Activated CD4-positive, alpha-beta T cell treated with anti-CD3 and anti-CD28 coated beads, Interleukin-2, amount 10 ng/mL, durations not matched to agents 7 days and 5 days (primary cell): ENCODE data around the gene RPS19BP1. TPM values are rescaled to one million over a fixed set of nuclear protein-coding genes. Genes with fewer than 3 reads are reported as not detected.
A peak's percentile ranks its signal among the peaks of the same experiment; 100 is the strongest.

Experiments used
- CTCF ChIA-PET: fragments of 350-600 bp; sonication (Branson Sonifier 250); formaldehyde crosslinking; loops from one replicate; lab custom pipeline; 2021; ENCODE audit warnings: antibody characterized with exemption; lab: Charles Lee
- POLR2A ChIA-PET: fragments of 350-600 bp; sonication (Branson Sonifier 250); formaldehyde crosslinking; loops from one replicate; lab custom pipeline; 2021; ENCODE audit warnings: antibody characterized with exemption; lab: Charles Lee
- DNase-seq: peaks from one replicate; pipeline ENCODE4 v3.0.0-alpha.2; 2020
- H3K27ac Mint-ChIP-seq: one replicate; pipeline ENCODE4 v1.8.0; 2021; ENCODE audit warnings: mild to moderate bottlenecking, moderate library complexity, mixed read lengths
- H3K27me3 Mint-ChIP-seq: one replicate; pipeline ENCODE4 v1.8.0; 2021; ENCODE audit warnings: mixed read lengths
- H3K36me3 Mint-ChIP-seq: one replicate; pipeline ENCODE4 v1.8.0; 2021; ENCODE audit warnings: low read depth, mixed read lengths
- H3K4me1 Mint-ChIP-seq: one replicate; pipeline ENCODE4 v1.8.0; 2021; ENCODE audit warnings: mixed read lengths
- H3K4me3 Mint-ChIP-seq: one replicate; pipeline ENCODE4 v1.8.0; 2021; ENCODE audit warnings: mild to moderate bottlenecking, moderate library complexity, mixed read lengths
- H3K9me3 Mint-ChIP-seq: one replicate; pipeline ENCODE4 v1.8.0; 2021; ENCODE audit warnings: mixed read lengths
- total RNA-seq, 2 experiments: library from RNA; stranded (reverse); gene quantifications; one replicate each; pipeline ENCODE4 v1.2.3, GENCODE V29; 2021

The RPS19BP1 gene
- 10 to 100 TPM; 51.8 to 69.3 TPM for total RNA-seq

GRCh38 chr22:39532215-39533073 is at the start of gene RPS19BP1:
Gene RPS19BP1 (minus strand): TSS chr22:39532748. CDS start chr22:39532738, 10 bp downstream.
- H3K27me3 Mint-ChIP-seq: no peaks in the 10 kb centered on the region
- CTCF ChIA-PET: interaction anchor here (1.6 to 11.4 kb wide), 4 partner anchors 16 to 493 kb away, joined by 3 to 216 read pairs (median 32); partner anchors contain the start of gene MIEF1
- peak within 1 kb of the TSS; percentile 89 for H3K27ac Mint-ChIP-seq
- peaks cover 60% of the 10 kb centered on the region for H3K4me1 Mint-ChIP-seq
- peaks cover 34% of the 10 kb centered on the region for H3K36me3 Mint-ChIP-seq
- H3K4me3 Mint-ChIP-seq: peak within 1 kb of the TSS; percentile 85
- DNase-seq: peak; percentile 100
- H3K9me3 Mint-ChIP-seq: no peaks in the 10 kb centered on the region
- POLR2A ChIA-PET: no interaction called here

DNA sequence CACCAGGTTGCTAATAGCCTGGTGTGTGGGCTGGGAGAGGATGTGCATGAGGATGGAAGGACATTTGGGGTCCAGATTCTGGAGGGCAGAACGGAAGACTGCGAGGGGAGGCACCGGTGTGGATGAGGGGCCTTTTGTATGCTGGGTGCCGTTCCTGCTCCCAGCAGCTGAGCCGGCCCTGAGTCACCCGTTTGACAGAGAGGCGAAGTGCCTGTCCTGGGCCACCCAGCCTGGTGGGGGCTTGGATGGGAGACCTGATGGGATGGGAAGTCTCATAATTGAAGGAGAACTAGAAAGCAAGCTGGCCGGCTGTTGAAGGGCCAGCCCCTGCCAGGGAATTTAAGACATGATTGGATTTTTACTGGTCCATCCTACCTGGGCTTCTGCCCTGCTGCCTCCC is 48.8 kb upstream of the RPS19BP1 start:
- POLR2A ChIA-PET: no interaction called here
- Mint-ChIP-seq H3K4me3 (no peak overlapping the region), H3K27ac (no peak overlapping the region), H3K36me3 (no peaks in the 10 kb centered on the region), H3K9me3 (peaks cover 6% of the 10 kb centered on the region), H3K27me3 (peaks cover 20% of the 10 kb centered on the region), H3K4me1 (no peaks in the 10 kb centered on the region)
- DNase-seq: no peak
- CTCF ChIA-PET: interaction anchor here (0.9 kb wide), 1 partner anchor 1028 kb away, joined by 3 read pairs; no protein-coding TSS in a partner anchor

GRCh38 chr22:39580795-39581194 is 48.2 kb upstream of the RPS19BP1 start:
- H3K9me3 Mint-ChIP-seq: peaks cover 6% of the 10 kb centered on the region
- H3K27ac Mint-ChIP-seq: no peak overlapping the region
- no peaks in the 10 kb centered on the region for H3K36me3 Mint-ChIP-seq
- no peak overlapping the region for H3K4me3 Mint-ChIP-seq
- H3K27me3 Mint-ChIP-seq: peaks cover 20% of the 10 kb centered on the region
- no peaks in the 10 kb centered on the region for H3K4me1 Mint-ChIP-seq
- POLR2A ChIA-PET: no interaction called here
- CTCF ChIA-PET: interaction anchor here (0.9 kb wide), 1 partner anchor 1029 kb away, joined by 3 read pairs; no protein-coding TSS in a partner anchor
- no peak for DNase-seq

DNA sequence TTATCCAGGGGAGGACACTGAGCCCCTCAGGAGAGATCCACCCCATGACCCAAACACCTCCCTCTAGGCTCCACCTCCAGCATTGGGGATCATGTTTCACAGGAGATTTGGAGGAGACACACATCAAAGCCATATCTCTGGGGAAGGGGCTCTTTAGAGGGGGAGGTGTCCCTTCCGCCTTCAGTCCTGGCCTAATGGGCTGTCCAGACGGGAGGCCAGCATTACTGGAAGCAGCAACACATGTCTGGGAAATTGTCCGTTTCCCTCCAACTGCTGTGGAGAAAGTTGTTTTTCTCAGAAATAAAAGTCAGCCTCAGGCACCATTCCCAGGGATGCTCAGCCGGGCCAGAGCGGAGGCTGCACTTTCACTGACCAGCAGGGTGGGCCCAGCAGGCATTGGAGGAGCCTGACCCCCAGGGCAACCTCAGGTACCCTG is 47.5 kb upstream of the RPS19BP1 start:
- POLR2A ChIA-PET: no interaction called here
- no peak overlapping the region for H3K27ac Mint-ChIP-seq
- CTCF ChIA-PET: interaction anchor here (0.9 to 1.0 kb wide), 2 partner anchors 11 to 1029 kb away, joined by 3 to 4 read pairs; no protein-coding TSS in a partner anchor
- peaks cover 20% of the 10 kb centered on the region for H3K27me3 Mint-ChIP-seq
- no peaks in the 10 kb centered on the region for H3K36me3 Mint-ChIP-seq
- peaks cover 6% of the 10 kb centered on the region for H3K9me3 Mint-ChIP-seq
- no peaks in the 10 kb centered on the region for H3K4me1 Mint-ChIP-seq
- no peak for DNase-seq
- no peak overlapping the region for H3K4me3 Mint-ChIP-seq

DNA sequence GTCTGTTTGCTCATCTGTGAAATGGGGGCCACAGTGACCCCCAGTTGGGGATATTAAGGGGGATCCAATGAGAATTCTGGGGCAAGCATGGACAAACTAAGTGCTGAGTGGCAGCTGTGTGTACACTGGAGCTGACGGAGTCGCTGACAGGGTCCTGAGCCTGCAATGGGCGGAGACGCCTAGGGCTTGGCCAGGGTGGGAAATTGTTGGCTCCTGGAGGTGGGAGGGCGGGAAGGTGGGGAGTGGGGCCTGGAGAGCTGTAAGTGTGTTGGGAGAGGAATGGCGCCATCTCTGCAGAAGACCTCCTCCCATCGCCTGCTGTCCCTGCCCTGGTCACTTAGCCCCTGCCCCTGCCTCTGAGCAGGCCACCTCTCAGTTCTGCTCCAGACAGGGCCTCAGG is 45.4 kb upstream of the RPS19BP1 start:
- CTCF ChIA-PET: no interaction called here
- no peaks in the 10 kb centered on the region for H3K36me3 Mint-ChIP-seq
- peaks cover 20% of the 10 kb centered on the region for H3K27me3 Mint-ChIP-seq
- H3K4me1 Mint-ChIP-seq: no peaks in the 10 kb centered on the region
- POLR2A ChIA-PET: no interaction called here
- H3K4me3 Mint-ChIP-seq: no peak overlapping the region
- no peak for DNase-seq
- no peak overlapping the region for H3K27ac Mint-ChIP-seq
- H3K9me3 Mint-ChIP-seq: peaks cover 2% of the 10 kb centered on the region

DNA sequence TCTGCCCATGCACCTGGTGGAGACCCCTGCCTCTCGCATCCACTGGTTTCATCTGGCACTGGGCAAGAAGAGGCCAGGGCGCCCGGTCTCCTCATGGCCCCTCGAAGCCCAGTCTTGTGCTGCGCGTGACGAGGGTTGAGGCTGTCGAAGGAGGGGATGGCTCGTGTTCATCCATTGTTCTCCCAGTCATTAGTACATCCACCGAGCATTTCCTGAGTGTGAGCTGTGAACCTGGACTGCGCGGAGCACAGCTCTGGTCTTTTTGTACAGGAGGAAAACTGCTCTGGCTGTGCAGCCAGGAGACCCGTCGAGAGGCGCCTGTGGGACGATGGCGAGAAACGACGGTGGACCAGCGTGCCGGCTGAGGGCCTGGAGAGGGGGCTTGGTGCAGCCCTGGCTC is 44.8 kb upstream of the RPS19BP1 start:
- Mint-ChIP-seq H3K27ac (no peak overlapping the region), H3K36me3 (no peaks in the 10 kb centered on the region), H3K27me3 (peaks cover 20% of the 10 kb centered on the region), H3K9me3 (no peaks in the 10 kb centered on the region), H3K4me3 (no peak overlapping the region), H3K4me1 (no peaks in the 10 kb centered on the region)
- POLR2A ChIA-PET: no interaction called here
- DNase-seq: no peak
- CTCF ChIA-PET: interaction anchor here (1.6 kb wide), 1 partner anchor 34 kb away, joined by 3 read pairs; no protein-coding TSS in a partner anchor

- no peak overlapping the region for H3K27ac Mint-ChIP-seq
- ChIA-PET CTCF (interaction anchor here (0.6 to 1.6 kb wide), 2 partner anchors 32 to 605 kb away, joined by 3 read pairs; no protein-coding TSS in a partner anchor), POLR2A (no interaction called here)
- no peaks in the 10 kb centered on the region for H3K36me3 Mint-ChIP-seq
- no peak for DNase-seq
- no peaks in the 10 kb centered on the region for H3K4me1 Mint-ChIP-seq
- H3K4me3 Mint-ChIP-seq: no peak overlapping the region
- H3K9me3 Mint-ChIP-seq: no peaks in the 10 kb centered on the region
- H3K27me3 Mint-ChIP-seq: peaks cover 17% of the 10 kb centered on the region
Measured at GRCh38 chr22:39576027-39576426, 43.5 kb upstream of the RPS19BP1 start.

DNA sequence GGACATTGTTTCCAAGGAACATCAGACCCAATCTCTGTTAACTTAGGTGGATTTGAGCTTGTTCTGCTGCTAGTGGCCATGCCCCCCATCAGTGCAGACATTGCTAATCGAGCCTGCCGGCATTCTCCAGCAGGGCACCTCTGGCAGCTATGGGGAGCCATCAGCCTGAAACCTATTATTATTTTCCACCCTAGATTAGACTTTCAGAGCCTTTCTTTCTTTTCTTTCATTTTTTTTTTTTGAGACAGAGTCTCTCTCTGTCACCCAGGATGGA is 42.9 kb upstream of the RPS19BP1 start:
- POLR2A ChIA-PET: no interaction called here
- Mint-ChIP-seq H3K4me3 (no peak overlapping the region), H3K9me3 (no peaks in the 10 kb centered on the region), H3K27me3 (peaks cover 15% of the 10 kb centered on the region), H3K36me3 (no peaks in the 10 kb centered on the region), H3K4me1 (no peaks in the 10 kb centered on the region), H3K27ac (no peak overlapping the region)
- DNase-seq: no peak
- CTCF ChIA-PET: interaction anchor here (0.6 kb wide), 2 partner anchors 40 to 441 kb away, joined by 3 read pairs; no protein-coding TSS in a partner anchor

- Mint-ChIP-seq H3K9me3 (no peaks in the 10 kb centered on the region), H3K4me3 (no peak overlapping the region), H3K27me3 (peaks cover 15% of the 10 kb centered on the region), H3K27ac (no peak overlapping the region), H3K4me1 (no peaks in the 10 kb centered on the region), H3K36me3 (no peaks in the 10 kb centered on the region)
- no peak for DNase-seq
- POLR2A ChIA-PET: no interaction called here
- CTCF ChIA-PET: interaction anchor here (0.6 kb wide), 2 partner anchors 40 to 442 kb away, joined by 3 read pairs; no protein-coding TSS in a partner anchor
Measured at GRCh38 chr22:39574779-39575551, 42.4 kb upstream of the RPS19BP1 start.

- H3K27ac Mint-ChIP-seq: no peak overlapping the region
- peaks cover 16% of the 10 kb centered on the region for H3K4me1 Mint-ChIP-seq
- ChIA-PET CTCF (no interaction called here), POLR2A (no interaction called here)
- no peak overlapping the region for H3K4me3 Mint-ChIP-seq
- no peaks in the 10 kb centered on the region for H3K36me3 Mint-ChIP-seq
- no peaks in the 10 kb centered on the region for H3K9me3 Mint-ChIP-seq
- no peaks in the 10 kb centered on the region for H3K27me3 Mint-ChIP-seq
- DNase-seq: no peak
Measured at GRCh38 chr22:39571538-39571937, 39.0 kb upstream of the RPS19BP1 start.

GRCh38 chr22:39570665-39571064 is 38.1 kb upstream of the RPS19BP1 start, which contains the start of gene CACNA1I:
Gene CACNA1I (plus strand): TSS chr22:39570753. CDS start chr22:39570753, 0 bp downstream.
- Mint-ChIP-seq H3K9me3 (peaks cover 3% of the 10 kb centered on the region), H3K27me3 (no peaks in the 10 kb centered on the region), H3K4me1 (peaks cover 18% of the 10 kb centered on the region), H3K27ac (no peak within 1 kb of the TSS), H3K4me3 (no peak within 1 kb of the TSS), H3K36me3 (no peaks in the 10 kb centered on the region)
- DNase-seq: no peak
- ChIA-PET CTCF (interaction anchor here (0.6 kb wide), 1 partner anchor 34 kb away, joined by 3 read pairs; no protein-coding TSS in a partner anchor), POLR2A (no interaction called here)

- Mint-ChIP-seq H3K4me3 (no peak overlapping the region), H3K9me3 (peaks cover 7% of the 10 kb centered on the region), H3K27me3 (no peaks in the 10 kb centered on the region), H3K27ac (no peak overlapping the region), H3K4me1 (peaks cover 19% of the 10 kb centered on the region), H3K36me3 (no peaks in the 10 kb centered on the region)
- ChIA-PET CTCF (interaction anchor here (0.6 to 1.9 kb wide), 2 partner anchors 9 to 33 kb away, joined by 3 to 4 read pairs; no protein-coding TSS in a partner anchor), POLR2A (no interaction called here)
- DNase-seq: no peak
Measured at GRCh38 chr22:39570226-39570625, 37.7 kb upstream of the RPS19BP1 start.
